Ishikawa (cell line): ENCODE results near the gene KPTN.

Experiments used
- EP300 ChIP-seq: IDR thresholded peaks from 2 replicates; pipeline ENCODE4 v1.6.1; 2012; ENCODE audit warnings: borderline replicate concordance
- TEAD4 ChIP-seq: IDR thresholded peaks from 2 replicates; pipeline ENCODE4 v1.6.1; 2012

- TF ChIP-seq EP300 (no peak), TEAD4 (no peak)
These were observed 8.8 kb upstream of the KPTN start for GRCh38 chr19:47492571-47493377.
